ENCODE results near the gene USP3. TPM values are rescaled to one million over a fixed set of nuclear protein-coding genes. Genes with fewer than 3 reads are reported as not detected.
A peak's percentile ranks its signal among the peaks of the same experiment; 100 is the strongest.

USP3 gene
- total RNA-seq, 1 donor from 2014 or later = 74.5 TPM

DNA sequence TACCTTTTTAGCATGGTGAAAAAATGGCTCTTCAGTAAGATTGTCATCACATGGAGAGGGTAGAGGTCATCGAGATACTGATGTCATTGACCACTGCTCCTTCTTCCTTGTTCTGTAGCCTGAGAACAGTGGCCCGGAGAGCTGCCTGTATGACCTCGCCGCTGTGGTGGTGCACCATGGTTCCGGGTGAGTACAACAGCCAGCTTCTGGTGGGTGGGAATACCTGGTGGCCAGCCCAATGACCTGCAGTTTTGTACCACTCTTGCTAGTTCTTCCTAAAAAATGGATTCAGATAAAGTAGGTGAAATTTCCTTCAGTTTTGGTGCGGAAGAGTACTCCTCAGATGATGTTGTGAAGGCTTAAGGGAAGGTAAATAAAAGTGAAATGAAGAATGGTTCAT, 84.4 kb downstream of the USP3 start:
- Histone ChIP-seq H3K4me3 (no peak overlapping the region), H3K4me1 (no peaks in the 10 kb centered on the region), H3K9me3 (no peaks in the 10 kb centered on the region), H3K36me3 (peaks cover 74% of the 10 kb centered on the region), H3K27me3 (ENCODE audit: low read depth) (no peaks in the 10 kb centered on the region), H3K27ac (no peak overlapping the region)
- ATAC-seq (no peak), DNase-seq (no peak)
- TF ChIP-seq, protein P1, sequence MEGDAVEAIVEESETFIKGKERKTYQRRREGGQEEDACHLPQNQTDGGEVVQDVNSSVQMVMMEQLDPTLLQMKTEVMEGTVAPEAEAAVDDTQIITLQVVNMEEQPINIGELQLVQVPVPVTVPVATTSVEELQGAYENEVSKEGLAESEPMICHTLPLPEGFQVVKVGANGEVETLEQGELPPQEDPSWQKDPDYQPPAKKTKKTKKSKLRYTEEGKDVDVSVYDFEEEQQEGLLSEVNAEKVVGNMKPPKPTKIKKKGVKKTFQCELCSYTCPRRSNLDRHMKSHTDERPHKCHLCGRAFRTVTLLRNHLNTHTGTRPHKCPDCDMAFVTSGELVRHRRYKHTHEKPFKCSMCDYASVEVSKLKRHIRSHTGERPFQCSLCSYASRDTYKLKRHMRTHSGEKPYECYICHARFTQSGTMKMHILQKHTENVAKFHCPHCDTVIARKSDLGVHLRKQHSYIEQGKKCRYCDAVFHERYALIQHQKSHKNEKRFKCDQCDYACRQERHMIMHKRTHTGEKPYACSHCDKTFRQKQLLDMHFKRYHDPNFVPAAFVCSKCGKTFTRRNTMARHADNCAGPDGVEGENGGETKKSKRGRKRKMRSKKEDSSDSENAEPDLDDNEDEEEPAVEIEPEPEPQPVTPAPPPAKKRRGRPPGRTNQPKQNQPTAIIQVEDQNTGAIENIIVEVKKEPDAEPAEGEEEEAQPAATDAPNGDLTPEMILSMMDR (IDR thresholded peaks at IDR 0.05) = no peak
- intact Hi-C loops (cut with DNase I) = no loop called here

DNA sequence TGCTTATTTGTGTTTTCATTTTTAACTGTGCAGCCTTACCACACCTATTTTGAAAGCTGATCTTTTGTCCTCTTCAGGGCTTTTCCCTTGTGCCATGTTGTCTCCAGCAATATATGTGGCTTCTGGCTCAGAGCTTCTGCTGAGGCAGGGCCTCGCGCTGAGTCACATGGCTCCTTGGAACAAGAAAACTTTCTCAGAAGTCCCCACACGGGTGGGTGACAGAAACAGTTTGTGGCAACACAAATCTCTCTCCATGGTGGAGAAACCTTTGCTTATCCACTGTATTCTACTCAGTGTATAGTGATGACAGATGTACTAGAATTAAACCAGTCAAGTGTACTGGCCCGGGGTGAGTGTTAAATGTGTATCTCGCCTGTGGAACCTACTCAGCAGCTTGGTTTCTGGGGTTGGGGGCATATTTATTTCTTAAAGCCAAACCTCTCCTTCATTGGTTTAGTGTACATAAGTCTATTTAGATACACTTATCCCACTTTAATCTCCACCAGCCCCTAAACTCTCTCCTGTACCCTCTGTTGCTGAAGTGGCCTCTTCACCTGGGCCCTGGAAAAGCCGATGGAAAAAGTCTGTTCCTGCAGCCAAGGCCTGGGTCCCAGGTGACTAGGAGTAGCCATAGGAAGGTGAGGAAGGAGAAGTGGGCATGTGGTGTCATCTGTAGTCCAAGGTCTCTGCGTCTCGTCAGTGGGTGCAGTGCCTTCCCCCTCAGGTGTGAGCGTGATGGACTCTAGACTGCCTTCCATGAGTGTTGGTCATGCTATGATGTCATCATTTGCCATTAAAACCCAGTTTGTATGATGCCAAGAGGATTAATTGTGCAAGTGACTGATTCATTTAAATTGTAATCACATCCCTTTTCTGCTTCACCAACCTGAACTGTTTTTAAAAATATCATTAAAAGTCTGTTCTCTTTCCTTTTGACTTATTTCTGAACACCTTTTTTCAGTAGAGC, 89.6 kb downstream of the USP3 start:
- Histone ChIP-seq H3K36me3 (peaks cover 47% of the 10 kb centered on the region), H3K4me1 (peaks cover 28% of the 10 kb centered on the region), H3K27me3 (ENCODE audit: low read depth) (no peaks in the 10 kb centered on the region), H3K9me3 (no peaks in the 10 kb centered on the region), H3K27ac (no peak overlapping the region), H3K4me3 (no peak overlapping the region)
- intact Hi-C loops (cut with DNase I) = no loop called here
- DNase-seq (no peak), ATAC-seq (no peak)
- TF ChIP-seq, protein P1 (IDR thresholded peaks at IDR 0.05) = no peak

GRCh38 chr15:63595065-63595464, 90.7 kb downstream of the USP3 start:
- TF ChIP-seq, protein P1 (IDR thresholded peaks at IDR 0.05) = no peak
- no peak for DNase-seq
- Histone ChIP-seq H3K27me3 (ENCODE audit: low read depth) (no peaks in the 10 kb centered on the region), H3K9me3 (no peaks in the 10 kb centered on the region), H3K36me3 (peaks cover 37% of the 10 kb centered on the region), H3K4me1 (peaks cover 39% of the 10 kb centered on the region), H3K27ac (no peak overlapping the region), H3K4me3 (no peak overlapping the region)
- no peak for ATAC-seq
- intact Hi-C loops (cut with DNase I) = no loop called here

GRCh38 chr15:63595688-63596087, 91.3 kb downstream of the USP3 start:
- no peak overlapping the region for H3K27ac ChIP-seq
- no peaks in the 10 kb centered on the region for H3K27me3 ChIP-seq (ENCODE audit: low read depth)
- no peak for DNase-seq
- TF ChIP-seq, protein P1 (IDR thresholded peaks at IDR 0.05) = no peak
- H3K4me1 ChIP-seq = peaks cover 41% of the 10 kb centered on the region
- no peaks in the 10 kb centered on the region for H3K9me3 ChIP-seq
- H3K4me3 ChIP-seq = no peak overlapping the region
- no peak for ATAC-seq
- intact Hi-C loops (cut with DNase I) = no loop called here
- H3K36me3 ChIP-seq = peaks cover 30% of the 10 kb centered on the region

- Histone ChIP-seq H3K4me3 (no peak overlapping the region), H3K9me3 (no peaks in the 10 kb centered on the region), H3K4me1 (peaks cover 43% of the 10 kb centered on the region), H3K36me3 (peaks cover 21% of the 10 kb centered on the region), H3K27ac (peak overlapping the region; percentile 56), H3K27me3 (ENCODE audit: low read depth) (no peaks in the 10 kb centered on the region)
- no peak for DNase-seq
- ATAC-seq = no peak
- intact Hi-C loops (cut with DNase I) = no loop called here
- TF ChIP-seq, protein P1 (IDR thresholded peaks at IDR 0.05) = no peak
Measured at GRCh38 chr15:63596676-63597037, 92.3 kb downstream of the USP3 start.

All from lower lobe of right lung (tissue), 2 donors.